SK-N-SH (cell line): ENCODE measurements around the gene CDKAL1. TPM values are rescaled to one million over a fixed set of nuclear protein-coding genes. Genes with fewer than 3 reads are reported as not detected.
A peak's percentile ranks its signal among the peaks of the same experiment; 100 is the strongest.

Experiments used
- CTCF ChIA-PET: fragments of 300-600, 350-600 bp; formaldehyde crosslinking; extraction: SDS; loops from one replicate; lab custom pipeline; 2021; lab: Yijun Ruan, JAX
- POLR2A ChIA-PET: fragments of 350-600 bp; sonication (Branson Sonifier 250); formaldehyde crosslinking; extraction: SDS; loops from one replicate; lab custom pipeline; 2020; ENCODE audit warnings: antibody characterized with exemption, inconsistent platforms; lab: Yijun Ruan, JAX
- DNase-seq: peaks from one replicate; pipeline ENCODE4 v3.0.0; 2012
- H2AFZ ChIP-seq: fragments of 200-600 bp; sonication (generic); 2 replicates; pipeline ENCODE4 v1.8.1; 2016; ENCODE audit warnings: antibody characterized with exemption, mild to moderate bottlenecking, low read depth
- H3F3A ChIP-seq: fragments of 200-600 bp; sonication (generic); replicated peaks from 2 replicates; pipeline ENCODE3; 2016; ENCODE audit warnings: antibody characterized with exemption, mild to moderate bottlenecking; ENCODE audit not compliant: insufficient read depth
- H3K27ac ChIP-seq, 2 experiments: fragments of 200-500 bp in 1 of 2; fragments of 200-600 bp in 1 of 2; sonication (Bioruptor generic) in 1 of 2; sonication (generic), shearing (Covaris generic) in 1 of 2; 2 replicates each; pipeline versions ENCODE4 v1.5.1 to v1.6.1; 2014 to 2016; ENCODE audit warnings: low read depth in 2 of 2, inconsistent platforms in 1 of 2, low read length in 1 of 2, mild to moderate bottlenecking in 1 of 2, mixed read lengths in 1 of 2
- H3K27me3 ChIP-seq: fragments of 200-600 bp; sonication (generic), shearing (Covaris generic); 2 replicates; pipeline ENCODE4 v1.6.1; 2016; ENCODE audit warnings: mixed run types; ENCODE audit not compliant: insufficient read depth
- H3K36me3 ChIP-seq, 2 experiments: fragments of 200-500 bp in 1 of 2; fragments of 200-600 bp in 1 of 2; sonication (Bioruptor generic) in 1 of 2; sonication (generic) in 1 of 2; replicated peaks in 1 of 2; 2 replicates each; pipeline versions ENCODE3 to v1.5.1; 2014 to 2016; ENCODE audit warnings: low read length in 1 of 2, mild to moderate bottlenecking in 1 of 2; ENCODE audit not compliant: insufficient read depth in 2 of 2, control insufficient read depth in 1 of 2
- H3K4me1 ChIP-seq, 2 experiments: fragments of 200-500 bp in 1 of 2; fragments of 200-600 bp in 1 of 2; sonication (Bioruptor generic) in 1 of 2; sonication (generic), shearing (Covaris generic) in 1 of 2; 2 replicates each; pipeline versions ENCODE4 v1.5.1 to v1.6.1; 2014 to 2016; ENCODE audit warnings: low read depth in 1 of 2, low read length in 1 of 2, mixed run types in 1 of 2; ENCODE audit not compliant: insufficient read depth in 2 of 2, control insufficient read depth in 1 of 2
- H3K4me2 ChIP-seq: fragments of 200-600 bp; sonication (generic), shearing (Covaris generic); 2 replicates; pipeline ENCODE4 v1.6.1; 2017; ENCODE audit warnings: mixed run types
- H3K4me3 ChIP-seq, 2 experiments: fragments of 200-500 bp in 1 of 2; fragments of 200-600 bp in 1 of 2; sonication (Bioruptor generic) in 1 of 2; sonication (generic), shearing (Covaris generic) in 1 of 2; 2 replicates each; pipeline versions ENCODE4 v1.5.1 to v1.8.1; 2014 to 2016; ENCODE audit warnings: low read depth in 2 of 2, inconsistent platforms in 1 of 2, low read length in 1 of 2, mild to moderate bottlenecking in 1 of 2, mixed read lengths in 1 of 2, moderate library complexity in 1 of 2
- H3K79me2 ChIP-seq: fragments of 200-600 bp; sonication (generic); 2 replicates; pipeline ENCODE4 v1.8.1; 2017; ENCODE audit warnings: mild to moderate bottlenecking; ENCODE audit not compliant: insufficient read depth
- H3K9ac ChIP-seq: fragments of 200-600 bp; sonication (generic); 2 replicates; pipeline ENCODE4 v1.6.1; 2017; ENCODE audit warnings: mixed run types
- H3K9me2 ChIP-seq: fragments of 200-600 bp; sonication (generic); 2 replicates; pipeline ENCODE4 v1.6.1; 2017; ENCODE audit warnings: mixed run types
- H3K9me3 ChIP-seq: fragments of 200-600 bp; sonication (generic); 2 replicates; pipeline ENCODE4 v1.6.1; 2017; ENCODE audit warnings: mixed run types, mild to moderate bottlenecking, moderate library complexity
- H4K20me1 ChIP-seq: fragments of 200-600 bp; sonication (generic); 2 replicates; pipeline ENCODE4 v1.6.1; 2017; ENCODE audit warnings: mild to moderate bottlenecking, mixed run types; ENCODE audit not compliant: insufficient read depth
- CHD2 ChIP-seq: fragments of 150-350 bp; IDR thresholded peaks from 2 replicates; pipeline ENCODE4 v1.6.1; 2018; ENCODE audit warnings: low read length; ENCODE audit not compliant: partially characterized antibody
- ELF1 ChIP-seq: IDR thresholded peaks from 2 replicates; pipeline ENCODE4 v1.4.0; 2012
- EP300 ChIP-seq, 2 experiments: IDR thresholded peaks; 2 replicates each; pipeline versions ENCODE4 v1.4.0 to v1.6.1; 2012; ENCODE audit warnings: borderline replicate concordance in 1 of 2, low read depth in 1 of 2, low read length in 1 of 2
- FOXJ3 ChIP-seq: sonication (generic); formaldehyde crosslinking; IDR thresholded peaks from 2 replicates; pipeline ENCODE4 v1.5.1; 2020; ENCODE audit warnings: mild to moderate bottlenecking, missing genetic modification reagents
- FOXM1 ChIP-seq: IDR thresholded peaks from 2 replicates; pipeline ENCODE4 v1.4.0; 2012; ENCODE audit warnings: low read depth, mild to moderate bottlenecking
- GABPA ChIP-seq: IDR thresholded peaks from 2 replicates; pipeline ENCODE4 v1.4.0; 2012; ENCODE audit warnings: low read depth, mild to moderate bottlenecking
- JUND ChIP-seq: IDR thresholded peaks from 2 replicates; pipeline ENCODE4 v1.4.0; 2012
- MEF2A ChIP-seq: IDR thresholded peaks from 2 replicates; pipeline ENCODE4 v1.4.0; 2012; ENCODE audit warnings: low read depth, borderline replicate concordance
- MXI1 ChIP-seq: IDR thresholded peaks from 2 replicates; pipeline ENCODE4 v1.6.1; 2012; ENCODE audit warnings: mild to moderate bottlenecking, low read depth, low read length, improper control_type of control experiment
- NFIC ChIP-seq: IDR thresholded peaks from 2 replicates; pipeline ENCODE4 v1.4.0; 2012; ENCODE audit warnings: borderline replicate concordance
- NRF1 ChIP-seq: IDR thresholded peaks from 2 replicates; pipeline ENCODE4 v1.6.1; 2012; ENCODE audit warnings: low read depth, mild to moderate bottlenecking, low read length
- POLR2AphosphoS5 ChIP-seq: IDR thresholded peaks from 2 replicates; pipeline ENCODE4 v1.6.1; 2012; ENCODE audit warnings: low read depth, low read length
- RAD21 ChIP-seq: IDR thresholded peaks from 2 replicates; pipeline ENCODE4 v1.6.1; 2012; ENCODE audit warnings: mild to moderate bottlenecking, low read length
- RCOR1 ChIP-seq: fragments of 150-350 bp; IDR thresholded peaks from 2 replicates; pipeline ENCODE4 v1.6.1; 2017; ENCODE audit warnings: antibody characterized with exemption, low read length
- RFX5 ChIP-seq: IDR thresholded peaks from 2 replicates; pipeline ENCODE4 v1.6.1; 2012; ENCODE audit warnings: mild to moderate bottlenecking, improper control_type of control experiment, low read length
- RXRA ChIP-seq: IDR thresholded peaks from 2 replicates; pipeline ENCODE4 v1.4.0; 2012; ENCODE audit warnings: low read depth, mild to moderate bottlenecking, borderline replicate concordance
- SIN3A ChIP-seq: IDR thresholded peaks from 2 replicates; pipeline ENCODE4 v1.6.1; 2012; ENCODE audit warnings: low read depth, mild to moderate bottlenecking, low read length, moderate library complexity, borderline replicate concordance
- TAF1 ChIP-seq: IDR thresholded peaks from 2 replicates; pipeline ENCODE4 v1.6.1; 2012; ENCODE audit warnings: low read depth, mild to moderate bottlenecking, low read length, moderate library complexity, borderline replicate concordance
- TCF12 ChIP-seq: IDR thresholded peaks from 2 replicates; pipeline ENCODE4 v1.4.0; 2012
- TEAD4 ChIP-seq: IDR thresholded peaks from 2 replicates; pipeline ENCODE4 v1.4.0; 2012; ENCODE audit warnings: mild to moderate bottlenecking, borderline replicate concordance; ENCODE audit not compliant: insufficient read depth
- USF1 ChIP-seq: IDR thresholded peaks from 2 replicates; pipeline ENCODE4 v1.4.0; 2012; ENCODE audit warnings: low read depth, borderline replicate concordance
- WGBS: methylation state at CpG from one replicate; pipeline ENCODE4 v1.1.6; 2017; ENCODE audit warnings: low lambda C conversion rate; 5-methylcytosine and 5-hydroxymethylcytosine counted together
- polyA plus RNA-seq, 3 experiments: library from polyadenylated mRNA; depleted of rRNA; stranded (reverse); fragments of >200 nt; gene quantifications; 2 replicates each; pipeline ENCODE4 v1.2.3, GENCODE V29; 2012
- TF ChIP-seq, protein P1 (sequence below): fragments of 150-350 bp; IDR thresholded peaks from 2 replicates; pipeline ENCODE4 v1.6.1; 2017; ENCODE audit warnings: antibody characterized with exemption, low read length, low read depth, borderline replicate concordance
- TF ChIP-seq, protein P2 (sequence below): IDR thresholded peaks from 2 replicates; pipeline ENCODE4 v1.4.0; 2012; ENCODE audit warnings: low read depth

The CDKAL1 gene
- polyA plus RNA-seq, 1 of the 3 experiments (the other 2 are of a cell fraction) = 2.6 TPM

DNA sequence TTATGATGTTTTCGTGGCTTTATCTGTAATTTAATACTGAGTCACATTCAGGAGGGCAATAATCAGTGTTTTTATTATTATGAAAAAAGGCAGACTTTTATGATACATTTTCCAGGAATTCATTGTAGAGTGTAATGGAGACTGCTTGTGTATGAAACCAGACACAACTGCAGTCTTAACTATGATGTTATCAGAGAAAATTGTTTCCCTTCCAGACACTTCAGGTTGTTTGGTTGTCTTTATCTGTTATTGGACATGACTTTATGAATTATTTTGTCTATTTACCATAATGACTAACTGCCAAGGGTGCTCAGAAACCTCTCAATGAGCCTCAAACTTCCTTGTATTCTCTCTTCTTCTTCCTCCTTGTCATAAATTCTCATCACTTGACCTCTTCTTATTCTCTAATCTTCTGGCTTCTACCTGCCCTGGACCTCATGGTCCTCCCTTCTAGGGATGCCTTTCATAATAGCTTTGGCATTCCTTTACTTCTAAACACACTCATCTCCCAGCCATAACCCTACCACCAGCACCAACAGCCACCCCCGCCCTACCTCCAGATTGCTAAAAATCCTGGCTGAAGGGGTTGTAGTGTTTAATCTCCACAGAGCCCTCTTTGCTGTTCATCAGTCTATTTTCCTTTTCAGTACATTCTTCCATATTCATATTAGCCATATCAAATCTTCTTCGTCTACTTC lies 492.5 kb downstream of the CDKAL1 start (continued):
- no peak for TF ChIP-seq FOXJ3 (CRISPR knock-in tag)
- no peak for TF ChIP-seq ELF1
- 0 out of 2 replicates have a peak, but pooled peaks have one; percentile 18 for TF ChIP-seq GABPA
- TF ChIP-seq RAD21 = no peak
- peak; percentile 95 for TF ChIP-seq FOXM1
- TF ChIP-seq, protein P1, sequence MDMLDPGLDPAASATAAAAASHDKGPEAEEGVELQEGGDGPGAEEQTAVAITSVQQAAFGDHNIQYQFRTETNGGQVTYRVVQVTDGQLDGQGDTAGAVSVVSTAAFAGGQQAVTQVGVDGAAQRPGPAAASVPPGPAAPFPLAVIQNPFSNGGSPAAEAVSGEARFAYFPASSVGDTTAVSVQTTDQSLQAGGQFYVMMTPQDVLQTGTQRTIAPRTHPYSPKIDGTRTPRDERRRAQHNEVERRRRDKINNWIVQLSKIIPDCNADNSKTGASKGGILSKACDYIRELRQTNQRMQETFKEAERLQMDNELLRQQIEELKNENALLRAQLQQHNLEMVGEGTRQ = no peak
- TF ChIP-seq MXI1 = no peak
- TF ChIP-seq NFIC = peak; percentile 93
- TF ChIP-seq EP300 (IDR thresholded peaks at IDR 0.05; ENCODE audit: borderline replicate concordance in 1 of 2, low read depth in 1 of 2, low read length in 1 of 2) = peak; percentile 93 to 97
- TF ChIP-seq RCOR1 = peak; percentile 54; the same call in 1 of the 2 replicates
- TF ChIP-seq CHD2 = no peak
- TF ChIP-seq, all 33 proteins: peak for 20

DNA sequence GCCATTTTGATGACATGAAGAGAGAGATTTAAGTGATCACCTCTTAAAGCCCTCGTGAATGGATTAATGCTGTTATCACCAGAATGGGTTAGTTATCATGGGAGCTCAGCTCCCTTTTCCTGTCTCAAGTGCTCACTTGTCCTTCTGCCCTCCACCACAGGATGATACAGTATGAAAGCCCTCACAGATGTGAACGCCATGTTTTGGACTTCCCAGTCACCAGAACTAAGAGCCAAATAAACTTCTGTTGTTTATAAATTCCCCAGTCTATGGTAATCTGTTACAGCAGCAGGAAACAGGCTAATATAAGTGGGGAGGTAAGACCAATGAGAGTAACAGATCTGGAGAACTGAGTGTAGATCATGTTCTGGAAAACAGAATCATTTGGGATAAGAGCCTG lies 493.2 kb downstream of the CDKAL1 start:
- Histone ChIP-seq H3K36me3 (no peaks in the 10 kb centered on the region), H3F3A (peaks cover 10% of the 10 kb centered on the region), H3K79me2 (no peaks in the 10 kb centered on the region), H3K9me3 (no peaks in the 10 kb centered on the region), H2AFZ (no peak overlapping the region), H3K4me1 (peaks cover 8 to 16% of the 10 kb centered on the region in 2 experiments; a peak in 3 of 4 replicates)
- DNase-seq = no peak
- WGBS = 94% methylated on average over 2 of the region's 2 CpGs
- no peak for TF ChIP-seq TEAD4
- TF ChIP-seq POLR2AphosphoS5 = no peak
- TF ChIP-seq, protein P2, sequence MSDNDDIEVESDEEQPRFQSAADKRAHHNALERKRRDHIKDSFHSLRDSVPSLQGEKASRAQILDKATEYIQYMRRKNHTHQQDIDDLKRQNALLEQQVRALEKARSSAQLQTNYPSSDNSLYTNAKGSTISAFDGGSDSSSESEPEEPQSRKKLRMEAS = no peak
- TF ChIP-seq, all 33 proteins: peak for 0
- H4K20me1 ChIP-seq = no peaks in the 10 kb centered on the region
- ChIA-PET POLR2A (no interaction called here), CTCF (interaction anchor here (0.6 to 0.7 kb wide), 2 partner anchors 155 to 328 kb away, joined by 3 read pairs; no protein-coding TSS in a partner anchor)
- H3K27me3 ChIP-seq = no peaks in the 10 kb centered on the region
- H3K4me2 ChIP-seq = no peak overlapping the region
- peak overlapping the region in 1 of 2 experiments; percentile 86; a peak in 2 of 4 replicates for H3K27ac ChIP-seq
- H3K4me3 ChIP-seq = no peak overlapping the region
- no peaks in the 10 kb centered on the region for H3K9me2 ChIP-seq
- no peak overlapping the region for H3K9ac ChIP-seq

DNA sequence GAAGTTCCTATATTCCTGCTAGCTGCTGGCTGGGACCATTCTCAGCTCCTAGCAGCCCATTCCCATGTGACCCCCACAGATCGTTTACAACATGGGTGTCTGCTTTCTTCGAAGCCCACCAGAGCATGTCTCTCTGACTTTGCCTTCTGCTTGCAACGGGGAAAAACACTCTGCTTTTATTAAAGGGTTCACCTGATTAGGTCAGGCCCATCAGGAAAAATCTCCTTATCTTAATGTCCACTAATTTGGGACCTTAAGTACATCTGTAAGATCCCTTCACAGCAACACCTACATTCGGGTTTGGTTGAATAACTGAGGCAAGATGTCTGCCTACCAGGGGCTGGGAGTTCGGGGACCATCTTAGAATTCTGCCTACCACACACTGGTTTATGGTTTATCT lies 496.9 kb downstream of the CDKAL1 start:
- no peaks in the 10 kb centered on the region for H3K9me2 ChIP-seq
- peaks cover 2 to 29% of the 10 kb centered on the region in 2 experiments; a peak in 3 of 4 replicates for H3K4me1 ChIP-seq
- H3K4me3 ChIP-seq = no peak overlapping the region
- DNase-seq = no peak
- peaks cover 7% of the 10 kb centered on the region for H3F3A ChIP-seq
- H3K4me2 ChIP-seq = no peak overlapping the region
- H3K27me3 ChIP-seq = no peaks in the 10 kb centered on the region
- POLR2A ChIA-PET = no interaction called here
- no peaks in the 10 kb centered on the region for H3K36me3 ChIP-seq
- no peak overlapping the region for H3K9ac ChIP-seq
- H3K79me2 ChIP-seq = no peaks in the 10 kb centered on the region
- H2AFZ ChIP-seq = no peak overlapping the region
- 99% methylated on average over 5 of the region's 5 CpGs for WGBS
- no peaks in the 10 kb centered on the region for H3K9me3 ChIP-seq
- H4K20me1 ChIP-seq = no peaks in the 10 kb centered on the region
- H3K27ac ChIP-seq = no peak overlapping the region
- CTCF ChIA-PET = interaction anchor here (1.3 kb wide), 1 partner anchor 557 kb away, joined by 4 read pairs; no protein-coding TSS in a partner anchor
- TF ChIP-seq JUND (no peak), RXRA (no peak), RFX5 (no peak), POLR2AphosphoS5 (no peak), RCOR1 (no peak), CHD2 (no peak), RAD21 (no peak), GABPA (no peak), SIN3A (no peak), USF1 (no peak), NRF1 (no peak), EP300 (IDR thresholded peaks at IDR 0.05; ENCODE audit: borderline replicate concordance in 1 of 2, low read depth in 1 of 2, low read length in 1 of 2) (no peak), FOXM1 (no peak), NFIC (no peak), TCF12 (no peak), TAF1 (no peak), MEF2A (no peak)
